ENCODE measurements around the gene PXDN.
"Not testable (repeated sequence)": the region's sequence is repeated elsewhere in the genome, so short reads cannot be mapped to it uniquely, and the experiment has no call there.

Gene PXDN

GRCh38 chr2:1739322-1739957 is 4.9 kb downstream of the PXDN start:
- DNase-seq: no peak

- no peak for DNase-seq
These were observed 5.5 kb downstream of the PXDN start for GRCh38 chr2:1738646-1739302.

GRCh38 chr2:1738163-1738562 is 6.2 kb downstream of the PXDN start:
- no peak for DNase-seq

- DNase-seq: no peak
These were observed 7.3 kb downstream of the PXDN start for GRCh38 chr2:1736997-1737480.

GRCh38 chr2:1736045-1736444 is 8.3 kb downstream of the PXDN start:
- DNase-seq: no peak

- not testable (repeated sequence) for DNase-seq
These were observed 11.0 kb downstream of the PXDN start for GRCh38 chr2:1733298-1733697.

- DNase-seq: no peak
These were observed 12.1 kb downstream of the PXDN start for GRCh38 chr2:1731963-1732768.

- no peak for DNase-seq
These were observed 12.8 kb downstream of the PXDN start for GRCh38 chr2:1731447-1731962.

GRCh38 chr2:1730015-1730927 is 14.0 kb downstream of the PXDN start:
- DNase-seq: no peak

GRCh38 chr2:1729242-1729641 is 15.1 kb downstream of the PXDN start:
- DNase-seq: no peak

- DNase-seq: no peak
These were observed 15.5 kb downstream of the PXDN start for GRCh38 chr2:1728821-1729220.

GRCh38 chr2:1727796-1728474 is 16.4 kb downstream of the PXDN start:
- DNase-seq: no peak

- no peak for DNase-seq
These were observed 17.1 kb downstream of the PXDN start for GRCh38 chr2:1727101-1727771.

GRCh38 chr2:1726558-1726957 is 17.8 kb downstream of the PXDN start:
- no peak for DNase-seq

- DNase-seq: not testable (repeated sequence)
These were observed 20.0 kb downstream of the PXDN start for GRCh38 chr2:1724351-1724750.

- no peak for DNase-seq
These were observed 20.8 kb downstream of the PXDN start for GRCh38 chr2:1723397-1724042.

- no peak for DNase-seq
These were observed 21.6 kb downstream of the PXDN start for GRCh38 chr2:1722692-1723091.

- no peak for DNase-seq
These were observed 22.3 kb downstream of the PXDN start for GRCh38 chr2:1721706-1722646.

Data from hippocampal formation (tissue), 2 donors.